Measurements from ENCODE around the gene CDH22.

CDH22 gene

DNA sequence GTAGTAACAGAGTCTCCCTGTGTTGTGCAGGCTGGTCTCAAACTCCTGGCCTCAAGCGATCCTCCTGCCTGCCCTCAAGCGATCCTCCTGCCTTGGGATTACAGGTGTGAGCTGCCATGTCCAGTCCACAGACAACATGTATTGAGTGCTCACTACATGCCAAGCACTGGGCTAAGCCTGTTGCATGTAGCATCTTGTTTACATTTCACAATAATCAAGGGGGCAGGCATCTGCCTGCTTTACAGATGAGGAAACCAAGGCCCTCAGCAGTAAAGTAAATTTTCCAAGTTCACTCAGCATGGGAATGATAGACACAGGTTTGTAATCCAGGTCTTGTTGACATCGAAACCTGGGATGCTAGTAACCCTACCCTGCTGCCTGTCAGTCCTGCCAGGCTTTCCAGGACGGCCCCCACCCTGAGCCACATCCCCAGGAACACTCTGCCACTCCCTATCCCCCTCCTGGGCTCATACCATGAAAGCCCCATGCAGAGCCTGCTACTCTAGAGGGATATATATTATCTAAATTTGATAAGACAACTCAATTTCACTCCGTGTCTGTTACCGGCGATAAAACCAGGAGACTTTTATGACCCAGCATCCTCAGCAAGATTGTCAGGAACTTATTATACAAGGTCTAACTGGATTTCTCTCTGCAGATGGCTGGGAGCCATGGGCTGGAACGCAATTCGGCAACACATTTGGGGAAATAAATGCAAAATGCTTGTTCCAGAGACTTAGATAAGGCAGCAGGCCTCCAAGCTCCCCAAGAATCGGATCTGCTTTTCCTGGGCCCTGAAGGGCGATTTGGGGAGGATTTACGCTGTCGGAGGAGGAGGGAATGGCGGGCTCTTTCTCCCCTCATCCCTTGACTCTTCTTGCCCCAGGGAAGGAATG lies 159.7 kb downstream of the CDH22 start:
- Histone ChIP-seq H3K4me1 (ENCODE audit: insufficient read depth, low read length) (no peaks in the 10 kb centered on the region; the same call in 1 of the 2 replicates), H3K9ac (ENCODE audit: low read depth, low read length) (no peak overlapping the region), H3K36me3 (ENCODE audit: insufficient read depth, low read depth, low read length) (no peaks in the 10 kb centered on the region), H3K27ac (ENCODE audit: low read length) (no peak overlapping the region), H3K27me3 (ENCODE audit: insufficient read depth, low read length) (no peaks in the 10 kb centered on the region), H3K4me3 (ENCODE audit: low read length) (no peak overlapping the region), H3K9me3 (ENCODE audit: insufficient read depth, low read depth, low read length) (no peaks in the 10 kb centered on the region)

DNA sequence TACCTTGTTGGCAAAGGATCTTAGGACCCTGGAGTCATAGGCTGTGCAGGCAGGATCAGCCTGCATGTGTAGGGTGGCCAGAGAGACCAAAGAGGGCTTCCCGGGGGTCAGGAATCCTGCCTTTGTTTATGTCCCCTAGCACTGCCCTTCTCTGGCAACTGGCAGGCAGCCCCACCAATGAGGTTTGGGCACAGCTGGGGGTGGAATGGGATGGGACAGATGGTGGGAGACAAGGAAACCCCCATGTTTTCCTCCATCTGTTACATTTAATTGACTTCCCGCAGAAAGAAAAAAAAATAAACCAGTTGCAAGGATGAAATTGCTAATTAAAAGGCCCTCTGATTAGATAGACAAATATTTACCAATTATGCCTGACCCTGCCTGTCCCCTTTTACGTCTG lies 162.6 kb downstream of the CDH22 start:
- Histone ChIP-seq H3K4me1 (ENCODE audit: insufficient read depth, low read length) (no peaks in the 10 kb centered on the region; the same call in 1 of the 2 replicates), H3K4me3 (ENCODE audit: low read length) (no peak overlapping the region), H3K27me3 (ENCODE audit: insufficient read depth, low read length) (peaks cover 13% of the 10 kb centered on the region; the same call in 1 of the 2 replicates), H3K9me3 (ENCODE audit: insufficient read depth, low read depth, low read length) (no peaks in the 10 kb centered on the region), H3K36me3 (ENCODE audit: insufficient read depth, low read depth, low read length) (no peaks in the 10 kb centered on the region), H3K27ac (ENCODE audit: low read length) (no peak overlapping the region), H3K9ac (ENCODE audit: low read depth, low read length) (no peak overlapping the region)

DNA sequence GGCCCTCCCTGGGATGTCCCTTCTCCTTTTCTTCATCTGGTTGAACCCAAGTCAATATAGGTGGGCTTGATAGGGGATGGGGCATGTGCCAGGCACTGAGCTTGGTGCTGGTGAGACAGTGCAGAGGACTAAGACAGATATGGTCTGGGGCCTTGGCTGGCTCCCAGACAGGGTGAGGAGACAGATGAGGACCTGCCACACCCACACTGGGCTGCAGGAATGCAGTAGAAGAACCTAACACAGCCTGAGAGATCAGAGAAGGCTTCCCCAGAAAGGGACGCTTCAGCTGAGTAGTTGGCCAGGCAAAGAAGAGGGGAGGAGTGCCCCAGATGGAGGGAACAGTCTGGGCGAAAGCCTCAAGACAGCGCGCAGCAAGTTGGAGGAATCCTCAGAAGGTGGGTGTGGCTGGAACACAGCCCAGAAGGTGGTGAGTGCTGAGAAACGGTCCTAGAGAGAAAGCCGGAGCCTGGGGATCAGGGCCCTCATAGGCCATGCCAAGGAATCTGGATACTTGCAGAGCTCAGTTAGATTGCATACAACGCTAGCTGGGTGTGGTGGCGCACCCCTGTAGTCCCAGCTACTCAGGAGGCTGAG lies 163.8 kb downstream of the CDH22 start:
- H3K27ac ChIP-seq (ENCODE audit: low read length), result no peak overlapping the region
- H3K4me3 ChIP-seq (ENCODE audit: low read length), result no peak overlapping the region
- peaks cover 6% of the 10 kb centered on the region; the same call in 1 of the 2 replicates for H3K4me1 ChIP-seq (ENCODE audit: insufficient read depth, low read length)
- no peaks in the 10 kb centered on the region for H3K36me3 ChIP-seq (ENCODE audit: insufficient read depth, low read depth, low read length)
- peaks cover 13% of the 10 kb centered on the region; the same call in 1 of the 2 replicates for H3K27me3 ChIP-seq (ENCODE audit: insufficient read depth, low read length)
- no peaks in the 10 kb centered on the region for H3K9me3 ChIP-seq (ENCODE audit: insufficient read depth, low read depth, low read length)
- H3K9ac ChIP-seq (ENCODE audit: low read depth, low read length), result no peak overlapping the region

DNA sequence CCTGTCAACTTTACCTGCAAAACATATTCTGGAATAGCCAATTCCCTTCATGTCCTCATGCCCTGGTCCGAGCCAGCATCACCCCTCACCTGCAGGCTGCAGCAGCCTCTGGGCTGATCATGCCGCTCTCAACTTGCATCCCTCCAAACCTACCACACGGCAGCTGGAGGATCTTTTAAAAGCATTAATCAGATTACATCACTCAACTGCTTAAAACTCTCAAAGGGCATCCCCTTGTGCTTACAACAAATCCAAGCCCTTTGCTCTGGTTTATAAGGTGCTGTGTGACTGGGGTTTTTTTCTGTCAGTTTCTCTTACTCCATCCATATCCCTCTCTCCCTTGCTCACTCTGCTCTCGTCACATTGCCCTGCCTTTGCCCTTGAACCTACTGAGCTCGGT lies 166.2 kb downstream of the CDH22 start:
- peaks cover 13% of the 10 kb centered on the region; the same call in 1 of the 2 replicates for H3K27me3 ChIP-seq (ENCODE audit: insufficient read depth, low read length)

DNA sequence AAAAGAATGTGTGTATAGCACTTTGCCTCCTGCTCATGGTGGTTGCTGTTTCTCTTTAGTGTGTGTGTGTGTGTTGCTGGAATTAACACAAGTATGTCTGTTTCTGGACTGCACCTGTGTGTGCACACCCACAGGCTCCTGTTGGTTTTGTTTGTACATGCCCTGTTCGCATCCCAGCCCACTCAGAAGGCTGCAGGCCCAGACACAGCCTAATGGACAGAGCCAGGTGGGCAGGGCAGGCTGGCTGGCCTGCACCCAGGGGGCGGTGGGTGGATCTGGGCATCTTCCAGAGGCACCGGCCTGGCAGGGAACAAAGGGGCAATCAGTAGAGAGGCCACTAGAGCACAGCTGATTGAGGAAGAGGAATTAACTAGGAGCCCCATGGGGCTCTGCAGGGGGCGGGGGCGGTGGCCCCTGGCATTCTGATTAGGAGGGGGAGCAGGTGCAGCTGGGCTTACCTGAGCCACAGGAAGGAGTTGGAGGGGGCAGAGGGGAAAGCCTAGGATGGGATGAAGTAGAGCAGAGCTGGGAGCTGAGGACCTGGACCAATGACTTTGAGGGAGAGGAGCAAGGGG lies 168.3 kb downstream of the CDH22 start:
- Histone ChIP-seq H3K36me3 (ENCODE audit: insufficient read depth, low read depth, low read length) (no peaks in the 10 kb centered on the region), H3K9ac (ENCODE audit: low read depth, low read length) (no peak overlapping the region), H3K9me3 (ENCODE audit: insufficient read depth, low read depth, low read length) (no peaks in the 10 kb centered on the region), H3K4me1 (ENCODE audit: insufficient read depth, low read length) (peaks cover 14% of the 10 kb centered on the region; the same call in 1 of the 2 replicates), H3K27me3 (ENCODE audit: insufficient read depth, low read length) (peaks cover 13% of the 10 kb centered on the region; the same call in 1 of the 2 replicates), H3K27ac (ENCODE audit: low read length) (no peak overlapping the region), H3K4me3 (ENCODE audit: low read length) (no peak overlapping the region)

More for the DNA sequence above, 166.2 kb downstream of the CDH22 start:
- no peak overlapping the region for H3K9ac ChIP-seq (ENCODE audit: low read depth, low read length)
- peaks cover 6% of the 10 kb centered on the region; the same call in 1 of the 2 replicates for H3K4me1 ChIP-seq (ENCODE audit: insufficient read depth, low read length)
- no peak overlapping the region for H3K4me3 ChIP-seq (ENCODE audit: low read length)
- no peaks in the 10 kb centered on the region for H3K36me3 ChIP-seq (ENCODE audit: insufficient read depth, low read depth, low read length)
- no peak overlapping the region for H3K27ac ChIP-seq (ENCODE audit: low read length)
- H3K9me3 ChIP-seq (ENCODE audit: insufficient read depth, low read depth, low read length), result no peaks in the 10 kb centered on the region

DNA sequence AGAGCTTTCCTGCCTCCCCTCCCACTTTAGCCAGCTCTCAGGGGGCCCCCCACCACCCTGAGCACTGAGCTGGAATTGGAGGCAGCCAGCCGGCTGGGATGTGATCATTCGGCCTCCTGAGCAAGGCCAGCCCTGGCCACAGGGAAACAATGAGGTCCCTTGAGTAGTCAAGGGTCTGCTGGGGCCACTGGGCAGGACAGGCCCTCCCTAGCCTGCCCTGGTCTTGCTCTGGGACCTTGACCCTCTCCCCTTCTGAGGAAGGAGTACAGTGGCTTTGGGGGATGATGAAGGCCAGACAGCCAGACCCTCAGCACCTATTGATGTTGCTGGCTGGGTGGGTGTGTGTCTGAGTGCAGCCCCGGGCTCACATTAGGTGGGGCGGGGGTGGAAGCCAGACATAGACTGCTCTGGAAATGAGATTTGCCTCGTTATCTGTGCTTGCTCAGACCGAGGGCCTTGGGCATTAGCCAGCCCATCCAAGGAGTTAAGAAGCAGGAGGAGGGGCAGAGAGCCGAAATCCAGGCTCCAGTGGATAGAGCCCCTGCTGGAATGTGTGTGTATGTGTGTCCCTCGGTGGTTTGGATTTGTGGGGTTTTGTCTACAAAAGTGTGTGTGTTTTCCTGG lies 168.9 kb downstream of the CDH22 start:
- peaks cover 14% of the 10 kb centered on the region; the same call in 1 of the 2 replicates for H3K4me1 ChIP-seq (ENCODE audit: insufficient read depth, low read length)
- H3K4me3 ChIP-seq (ENCODE audit: low read length), result no peak overlapping the region
- peaks cover 13% of the 10 kb centered on the region; the same call in 1 of the 2 replicates for H3K27me3 ChIP-seq (ENCODE audit: insufficient read depth, low read length)
- no peak overlapping the region for H3K9ac ChIP-seq (ENCODE audit: low read depth, low read length)
- no peaks in the 10 kb centered on the region for H3K9me3 ChIP-seq (ENCODE audit: insufficient read depth, low read depth, low read length)
- no peaks in the 10 kb centered on the region for H3K36me3 ChIP-seq (ENCODE audit: insufficient read depth, low read depth, low read length)
- H3K27ac ChIP-seq (ENCODE audit: low read length), result no peak overlapping the region

DNA sequence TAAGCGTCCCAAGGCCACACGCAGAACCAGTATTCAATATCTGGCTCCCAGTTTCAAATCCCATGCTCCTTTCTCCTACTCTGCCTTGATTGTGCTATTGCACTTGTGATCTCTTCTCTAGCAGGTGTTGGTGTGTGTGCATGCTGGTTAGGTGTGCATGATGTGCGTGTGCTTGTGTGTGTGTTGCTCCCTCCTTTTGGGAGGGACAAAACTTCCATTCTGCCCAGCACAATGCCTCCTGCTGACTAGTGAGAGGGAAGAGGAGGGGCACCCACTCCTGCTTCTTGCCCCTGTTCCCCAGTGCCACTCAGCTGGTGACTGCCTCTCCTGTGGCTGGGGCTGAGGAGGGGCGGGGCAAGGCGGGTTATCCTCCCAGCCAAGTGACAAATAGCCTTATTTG lies 170.5 kb downstream of the CDH22 start:
- Histone ChIP-seq H3K27me3 (ENCODE audit: insufficient read depth, low read length) (peaks cover 16% of the 10 kb centered on the region), H3K4me3 (ENCODE audit: low read length) (no peak overlapping the region), H3K9ac (ENCODE audit: low read depth, low read length) (no peak overlapping the region), H3K4me1 (ENCODE audit: insufficient read depth, low read length) (peaks cover 14% of the 10 kb centered on the region; the same call in 1 of the 2 replicates), H3K27ac (ENCODE audit: low read length) (no peak overlapping the region), H3K9me3 (ENCODE audit: insufficient read depth, low read depth, low read length) (no peaks in the 10 kb centered on the region), H3K36me3 (ENCODE audit: insufficient read depth, low read depth, low read length) (no peaks in the 10 kb centered on the region)

DNA sequence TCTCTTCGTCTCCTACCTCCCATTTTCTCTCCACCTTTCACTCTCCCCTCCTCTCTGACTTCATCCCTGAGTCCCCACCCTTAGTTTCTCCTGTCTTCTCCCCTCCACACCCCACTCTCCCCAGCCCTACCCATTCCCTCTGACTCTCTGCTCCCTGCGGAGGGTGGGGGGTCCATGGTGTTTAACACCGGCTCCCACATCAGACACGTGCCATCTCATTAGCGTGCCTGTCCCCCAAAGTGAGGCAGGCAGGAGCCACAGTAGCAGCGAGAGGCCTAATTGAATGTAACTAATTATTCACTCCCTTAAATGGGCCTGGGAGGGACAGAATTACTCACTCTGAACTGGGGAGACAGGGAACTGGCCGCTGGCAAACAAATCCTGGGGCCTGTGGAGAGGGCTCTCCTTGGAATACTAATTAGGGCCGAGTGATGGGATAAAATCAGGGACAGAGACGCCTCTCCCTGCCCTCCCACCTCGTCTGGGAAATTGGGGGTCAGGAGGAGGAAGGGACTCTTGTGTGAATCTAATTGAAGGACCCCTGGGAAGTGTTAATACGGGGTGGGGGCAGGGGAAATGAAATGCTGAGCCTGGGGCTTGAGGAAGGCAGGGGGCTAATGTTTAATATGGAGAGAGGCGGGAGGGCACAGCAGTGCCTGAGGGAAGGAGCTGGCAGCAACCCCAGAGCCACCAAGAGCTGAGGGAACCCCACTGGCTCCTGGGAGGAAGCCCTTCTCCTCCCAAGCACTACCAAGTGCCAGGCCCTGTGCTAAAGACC lies 172.3 kb downstream of the CDH22 start:
- Histone ChIP-seq H3K4me3 (ENCODE audit: low read length) (peak overlapping the region; percentile 9; the same call in 1 of the 2 replicates), H3K9me3 (ENCODE audit: insufficient read depth, low read depth, low read length) (no peaks in the 10 kb centered on the region), H3K27ac (ENCODE audit: low read length) (no peak overlapping the region), H3K9ac (ENCODE audit: low read depth, low read length) (peak overlapping the region; percentile 45; the same call in 1 of the 2 replicates), H3K27me3 (ENCODE audit: insufficient read depth, low read length) (peaks cover 20% of the 10 kb centered on the region), H3K4me1 (ENCODE audit: insufficient read depth, low read length) (peaks cover 14% of the 10 kb centered on the region; the same call in 1 of the 2 replicates), H3K36me3 (ENCODE audit: insufficient read depth, low read depth, low read length) (no peaks in the 10 kb centered on the region)

DNA sequence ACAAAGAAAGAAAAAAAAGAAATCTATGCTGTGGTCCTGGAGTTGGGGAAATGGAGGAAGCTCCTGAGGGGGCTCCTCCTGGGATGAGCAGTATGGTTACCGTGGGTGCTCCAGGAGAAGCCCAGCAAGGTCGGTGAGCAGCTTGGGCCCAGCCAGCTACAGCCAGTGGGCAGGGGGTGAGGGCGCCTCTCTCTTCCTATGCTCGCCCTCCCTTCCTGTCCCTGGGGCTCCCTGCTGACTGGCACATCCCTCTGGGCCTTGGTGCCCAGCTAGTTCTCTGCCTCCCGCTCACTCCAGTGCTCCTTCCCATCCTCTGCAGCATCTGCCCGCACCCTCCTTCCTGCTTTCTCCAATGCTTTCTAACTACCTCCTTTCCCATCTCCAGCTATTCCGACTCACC lies 173.6 kb downstream of the CDH22 start:
- no peak overlapping the region for H3K9ac ChIP-seq (ENCODE audit: low read depth, low read length)
- H3K4me1 ChIP-seq (ENCODE audit: insufficient read depth, low read length), result peaks cover 10% of the 10 kb centered on the region; the same call in 1 of the 2 replicates
- H3K9me3 ChIP-seq (ENCODE audit: insufficient read depth, low read depth, low read length), result no peaks in the 10 kb centered on the region
- no peaks in the 10 kb centered on the region for H3K36me3 ChIP-seq (ENCODE audit: insufficient read depth, low read depth, low read length)
- H3K27me3 ChIP-seq (ENCODE audit: insufficient read depth, low read length), result peaks cover 32% of the 10 kb centered on the region
- no peak overlapping the region for H3K4me3 ChIP-seq (ENCODE audit: low read length)
- no peak overlapping the region for H3K27ac ChIP-seq (ENCODE audit: low read length)

DNA sequence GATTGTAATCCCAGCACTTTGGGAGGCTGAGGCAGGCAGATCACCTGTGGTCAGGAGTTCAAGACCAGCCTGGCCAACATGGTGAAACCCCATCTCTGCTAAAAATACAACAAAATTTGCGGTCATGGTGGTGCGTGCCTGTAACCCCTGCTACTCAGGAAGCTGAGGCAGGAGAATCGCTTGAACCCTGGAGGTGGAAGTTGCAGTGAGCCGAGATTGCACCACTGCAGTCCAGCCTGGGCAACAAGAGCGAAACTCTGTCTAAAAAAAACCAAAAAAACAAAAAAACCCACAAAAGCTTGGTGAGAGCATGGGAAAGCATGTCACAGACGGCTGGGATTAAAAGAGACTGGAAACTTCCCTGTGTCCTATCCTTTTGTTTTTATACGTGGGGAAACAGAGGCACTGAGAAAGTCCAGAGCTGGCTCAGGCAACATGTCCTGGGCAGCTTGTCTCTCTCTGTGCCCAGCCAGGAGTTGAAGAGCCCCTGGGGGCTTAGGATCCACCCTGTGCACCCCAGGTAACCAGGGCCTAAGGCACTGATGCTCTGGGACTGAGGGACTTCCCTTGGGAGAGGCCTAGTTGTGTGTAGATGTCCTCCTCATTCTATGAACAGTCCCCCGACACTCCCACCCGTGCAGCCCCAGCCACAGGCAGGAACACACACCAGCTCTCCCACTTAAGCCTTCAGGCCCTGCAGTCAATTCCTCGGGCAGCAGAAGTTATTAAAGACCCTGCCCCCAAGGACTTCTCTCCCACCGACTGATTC lies 174.2 kb downstream of the CDH22 start:
- peaks cover 37% of the 10 kb centered on the region for H3K27me3 ChIP-seq (ENCODE audit: insufficient read depth, low read length)
- no peak overlapping the region for H3K4me3 ChIP-seq (ENCODE audit: low read length)
- H3K27ac ChIP-seq (ENCODE audit: low read length), result no peak overlapping the region
- no peaks in the 10 kb centered on the region for H3K36me3 ChIP-seq (ENCODE audit: insufficient read depth, low read depth, low read length)
- H3K4me1 ChIP-seq (ENCODE audit: insufficient read depth, low read length), result peaks cover 7% of the 10 kb centered on the region; the same call in 1 of the 2 replicates
- H3K9ac ChIP-seq (ENCODE audit: low read depth, low read length), result no peak overlapping the region
- no peaks in the 10 kb centered on the region for H3K9me3 ChIP-seq (ENCODE audit: insufficient read depth, low read depth, low read length)
